ENCODE data around the gene SLX4. TPM values are rescaled to one million over a fixed set of nuclear protein-coding genes. Genes with fewer than 3 reads are reported as not detected.

Gene SLX4
- total RNA-seq, 1 donor from 2014 or later: 11.8 TPM

- H3K4me3 Mint-ChIP-seq (ENCODE audit: unreplicated experiment): no peak overlapping the region
- DNase-seq (ENCODE audit: low spot score): no peak
- H3K36me3 Mint-ChIP-seq (ENCODE audit: low read depth, unreplicated experiment): peaks cover 3% of the 10 kb centered on the region
- no peak overlapping the region for H3K27ac Mint-ChIP-seq (ENCODE audit: unreplicated experiment)
- H3K4me1 Mint-ChIP-seq (ENCODE audit: unreplicated experiment): no peaks in the 10 kb centered on the region
- peaks cover 4% of the 10 kb centered on the region for H3K27me3 Mint-ChIP-seq (ENCODE audit: unreplicated experiment)
- no peaks in the 10 kb centered on the region for H3K9me3 Mint-ChIP-seq (ENCODE audit: unreplicated experiment)
- no peak for TF ChIP-seq CTCF (IDR thresholded peaks at IDR 0.05; ENCODE audit: unreplicated experiment)
Measured at GRCh38 chr16:3564130-3564888, 47.1 kb downstream of the SLX4 start.

- H3K27ac Mint-ChIP-seq (ENCODE audit: unreplicated experiment): no peak overlapping the region
- no peaks in the 10 kb centered on the region for H3K4me1 Mint-ChIP-seq (ENCODE audit: unreplicated experiment)
Measured at GRCh38 chr16:3562914-3563480, 48.4 kb downstream of the SLX4 start.

GRCh38 chr16:3561626-3562025 is 49.8 kb downstream of the SLX4 start:
- H3K4me1 Mint-ChIP-seq (ENCODE audit: unreplicated experiment): no peaks in the 10 kb centered on the region
- no peak overlapping the region for H3K27ac Mint-ChIP-seq (ENCODE audit: unreplicated experiment)
- H3K27me3 Mint-ChIP-seq (ENCODE audit: unreplicated experiment): peaks cover 4% of the 10 kb centered on the region
- H3K9me3 Mint-ChIP-seq (ENCODE audit: unreplicated experiment): no peaks in the 10 kb centered on the region
- DNase-seq (ENCODE audit: low spot score): no peak
- TF ChIP-seq CTCF (IDR thresholded peaks at IDR 0.05; ENCODE audit: unreplicated experiment): no peak
- H3K4me3 Mint-ChIP-seq (ENCODE audit: unreplicated experiment): no peak overlapping the region
- H3K36me3 Mint-ChIP-seq (ENCODE audit: low read depth, unreplicated experiment): peaks cover 6% of the 10 kb centered on the region

More at GRCh38 chr16:3562914-3563480, 48.4 kb downstream of the SLX4 start:
- Mint-ChIP-seq H3K4me3 (ENCODE audit: unreplicated experiment) (no peak overlapping the region), H3K27me3 (ENCODE audit: unreplicated experiment) (peaks cover 4% of the 10 kb centered on the region), H3K9me3 (ENCODE audit: unreplicated experiment) (no peaks in the 10 kb centered on the region), H3K36me3 (ENCODE audit: low read depth, unreplicated experiment) (peaks cover 3% of the 10 kb centered on the region)
- no peak for TF ChIP-seq CTCF (IDR thresholded peaks at IDR 0.05; ENCODE audit: unreplicated experiment)
- no peak for DNase-seq (ENCODE audit: low spot score)

- H3K9me3 Mint-ChIP-seq (ENCODE audit: unreplicated experiment): peaks cover 6% of the 10 kb centered on the region
- DNase-seq (ENCODE audit: low spot score): no peak
- H3K4me1 Mint-ChIP-seq (ENCODE audit: unreplicated experiment): no peaks in the 10 kb centered on the region
- H3K4me3 Mint-ChIP-seq (ENCODE audit: unreplicated experiment): no peak overlapping the region
- H3K27me3 Mint-ChIP-seq (ENCODE audit: unreplicated experiment): peaks cover 8% of the 10 kb centered on the region
- H3K36me3 Mint-ChIP-seq (ENCODE audit: low read depth, unreplicated experiment): peaks cover 17% of the 10 kb centered on the region
- H3K27ac Mint-ChIP-seq (ENCODE audit: unreplicated experiment): no peak overlapping the region
- no peak for TF ChIP-seq CTCF (IDR thresholded peaks at IDR 0.05; ENCODE audit: unreplicated experiment)
Measured at GRCh38 chr16:3554351-3554928, 57.0 kb downstream of the SLX4 start.
